ENCODE results near the gene PCDHGB6. TPM values are rescaled to one million over a fixed set of nuclear protein-coding genes. Genes with fewer than 3 reads are reported as not detected.
"Not testable (repeated sequence)": the region's sequence is repeated elsewhere in the genome, so short reads cannot be mapped to it uniquely, and the experiment has no call there.

PCDHGB6 gene
- total RNA-seq, 1 experiment from 2014 or later, result 1.3 TPM

- no peak for DNase-seq (ENCODE audit: low read depth)
These were observed 19.2 kb upstream of the PCDHGB6 start for GRCh38 chr5:141388661-141389060.

GRCh38 chr5:141389153-141390042 lies 18.4 kb upstream of the PCDHGB6 start:
- DNase-seq (ENCODE audit: low read depth), result no peak

- no peak for DNase-seq (ENCODE audit: low read depth)
These were observed 15.2 kb upstream of the PCDHGB6 start, which contains the start of gene PCDHGA8 for GRCh38 chr5:141392429-141393198. Gene PCDHGA8, plus strand, starts transcription at chr5:141392633. Its CDS starts 181 bp downstream, at chr5:141392814.

- DNase-seq (ENCODE audit: low read depth), result no peak
These were observed 14.6 kb upstream of the PCDHGB6 start for GRCh38 chr5:141393267-141393666.

GRCh38 chr5:141394401-141395187 lies 13.2 kb upstream of the PCDHGB6 start:
- DNase-seq (ENCODE audit: low read depth), result not testable (repeated sequence)

GRCh38 chr5:141397756-141398551 lies 9.9 kb upstream of the PCDHGB6 start, which contains the start of gene PCDHGB5:
Gene PCDHGB5, plus strand, starts transcription at chr5:141397947. Its CDS starts 181 bp downstream, at chr5:141398128.
- DNase-seq (ENCODE audit: low read depth), result not testable (repeated sequence)

- no peak for DNase-seq (ENCODE audit: low read depth)
These were observed 9.2 kb upstream of the PCDHGB6 start for GRCh38 chr5:141398608-141399007.

- no peak for DNase-seq (ENCODE audit: low read depth)
These were observed 8.1 kb upstream of the PCDHGB6 start for GRCh38 chr5:141399555-141400258.

GRCh38 chr5:141402553-141403243 lies 5.1 kb upstream of the PCDHGB6 start, which contains the start of gene PCDHGA9:
Gene PCDHGA9, plus strand, starts transcription at chr5:141402778. Its CDS starts 175 bp downstream, at chr5:141402953.
- no peak for DNase-seq (ENCODE audit: low read depth)

GRCh38 chr5:141403387-141403786 lies 4.4 kb upstream of the PCDHGB6 start:
- DNase-seq (ENCODE audit: low read depth), result no peak

- DNase-seq (ENCODE audit: low read depth), result no peak
These were observed 1.9 kb downstream of the PCDHGB6 start for GRCh38 chr5:141409598-141410306.

GRCh38 chr5:141411575-141411974 lies 3.8 kb downstream of the PCDHGB6 start:
- no peak for DNase-seq (ENCODE audit: low read depth)

- peak; percentile 30 for DNase-seq (ENCODE audit: low read depth)
These were observed 5.2 kb downstream of the PCDHGB6 start, which contains the start of gene PCDHGA10 for GRCh38 chr5:141412854-141413539. Gene PCDHGA10, plus strand, starts transcription at chr5:141412987. Its CDS starts 189 bp downstream, at chr5:141413176.

GRCh38 chr5:141413540-141414069 lies 5.8 kb downstream of the PCDHGB6 start:
- DNase-seq (ENCODE audit: low read depth), result no peak

- DNase-seq (ENCODE audit: low read depth), result not testable (repeated sequence)
These were observed 6.9 kb downstream of the PCDHGB6 start for GRCh38 chr5:141414548-141415274.

GRCh38 chr5:141415275-141415618 lies 7.4 kb downstream of the PCDHGB6 start:
- not testable (repeated sequence) for DNase-seq (ENCODE audit: low read depth)
